Stimulated activated CD4-positive, alpha-beta T cell treated with anti-CD3 and anti-CD28 coated beads, Interleukin-2, amount 100 ng/mL, for 48 hours (primary cell): ENCODE data around the gene DUSP16.
"Not testable (repeated sequence)": the region's sequence is repeated elsewhere in the genome, so short reads cannot be mapped to it uniquely, and the experiment has no call there.

Source experiments
- DNase-seq, 2 donors: peaks; one replicate each; pipeline ENCODE4 v3.0.0-alpha.2; 2020

Gene DUSP16

GRCh38 chr12:12543959-12544358, 18.7 kb downstream of the DUSP16 start:
- no peak for DNase-seq

- no peak for DNase-seq
Measured at GRCh38 chr12:12542964-12543363, 19.7 kb downstream of the DUSP16 start.

GRCh38 chr12:12542286-12542685, 20.4 kb downstream of the DUSP16 start:
- DNase-seq, result no peak

- no peak for DNase-seq
Measured at GRCh38 chr12:12541782-12542181, 20.9 kb downstream of the DUSP16 start.

- no peak for DNase-seq
Measured at GRCh38 chr12:12540261-12541013, 22.2 kb downstream of the DUSP16 start.

- no peak for DNase-seq
Measured at GRCh38 chr12:12539028-12539810, 23.4 kb downstream of the DUSP16 start.

GRCh38 chr12:12538535-12538934, 24.1 kb downstream of the DUSP16 start:
- DNase-seq, result no peak

GRCh38 chr12:12537421-12537820, 25.2 kb downstream of the DUSP16 start:
- DNase-seq, result no peak

GRCh38 chr12:12534975-12535374, 27.7 kb downstream of the DUSP16 start:
- no peak for DNase-seq

GRCh38 chr12:12534166-12534866, 28.3 kb downstream of the DUSP16 start:
- no peak for DNase-seq

GRCh38 chr12:12533238-12533829, 29.3 kb downstream of the DUSP16 start:
- no peak for DNase-seq

GRCh38 chr12:12531194-12531593, 31.5 kb downstream of the DUSP16 start:
- no peak for DNase-seq

GRCh38 chr12:12529783-12530421, 32.8 kb downstream of the DUSP16 start:
- no peak for DNase-seq

GRCh38 chr12:12528361-12529270, 34.0 kb downstream of the DUSP16 start:
- no peak for DNase-seq

GRCh38 chr12:12527820-12528296, 34.8 kb downstream of the DUSP16 start:
- no peak for DNase-seq

GRCh38 chr12:12524128-12524527, 38.5 kb downstream of the DUSP16 start:
- no peak for DNase-seq

- no peak for DNase-seq
Measured at GRCh38 chr12:12523229-12523628, 39.4 kb downstream of the DUSP16 start.

- DNase-seq, result not testable (repeated sequence)
Measured at GRCh38 chr12:12522657-12523056, 40.0 kb downstream of the DUSP16 start.

GRCh38 chr12:12521888-12522287, 40.8 kb downstream of the DUSP16 start:
- DNase-seq, result no peak

- DNase-seq, result no peak
Measured at GRCh38 chr12:12521044-12521485, 41.6 kb downstream of the DUSP16 start.

- no peak for DNase-seq
Measured at GRCh38 chr12:12520273-12520672, 42.4 kb downstream of the DUSP16 start.
